Loucy (cell line): Measurements from ENCODE around the gene NEFH.

Source experiments
- H2AFZ ChIP-seq: fragments of 200-600 bp; sonication (generic); 2 replicates; pipeline ENCODE4 v1.6.0; 2016; ENCODE audit warnings: antibody characterized with exemption, mild to moderate bottlenecking, low read length, moderate library complexity
- H3F3A ChIP-seq: fragments of 200-600 bp; 2 replicates; pipeline ENCODE4 v1.6.0; 2016; ENCODE audit warnings: antibody characterized with exemption, low read depth, mild to moderate bottlenecking
- H3K27me3 ChIP-seq: fragments of 200-600 bp; sonication (generic); 2 replicates; pipeline ENCODE4 v1.6.1; 2014; ENCODE audit warnings: low read length, mild to moderate bottlenecking; ENCODE audit not compliant: insufficient read depth, poor library complexity, severe bottlenecking
- H3K36me3 ChIP-seq: fragments of 200-600 bp; sonication (generic); 2 replicates; pipeline ENCODE4 v1.6.1; 2016; ENCODE audit warnings: low read length; ENCODE audit not compliant: insufficient read depth
- H3K4me1 ChIP-seq: fragments of 200-600 bp; sonication (generic); 2 replicates; pipeline ENCODE4 v1.5.1; 2014; ENCODE audit warnings: low read length, mild to moderate bottlenecking; ENCODE audit not compliant: insufficient read depth, poor library complexity, severe bottlenecking
- H3K4me2 ChIP-seq: fragments of 200-600 bp; sonication (generic); 2 replicates; pipeline ENCODE4 v1.6.0; 2014; ENCODE audit warnings: antibody characterized with exemption, low read length, low read depth, mild to moderate bottlenecking; ENCODE audit not compliant: poor library complexity, severe bottlenecking
- H3K4me3 ChIP-seq: fragments of 200-600 bp; sonication (generic); 2 replicates; pipeline ENCODE4 v1.5.1; 2014; ENCODE audit warnings: low read length, mild to moderate bottlenecking, mixed read lengths; ENCODE audit not compliant: poor library complexity, severe bottlenecking
- H3K79me2 ChIP-seq: fragments of 200-600 bp; sonication (generic); 2 replicates; pipeline ENCODE4 v1.6.1; 2014; ENCODE audit warnings: low read length; ENCODE audit not compliant: insufficient read depth
- H3K9ac ChIP-seq: fragments of 200-600 bp; sonication (generic); 2 replicates; pipeline ENCODE4 v1.6.0; 2014; ENCODE audit warnings: mild to moderate bottlenecking, low read depth, low read length, moderate library complexity; ENCODE audit not compliant: poor library complexity, severe bottlenecking
- H3K9me2 ChIP-seq: fragments of 200-600 bp; sonication (generic); replicated peaks from 2 replicates; pipeline ENCODE4 v1.6.1; 2016; ENCODE audit warnings: low read depth, low read length, mixed read lengths
- H3K9me3 ChIP-seq: fragments of 200-600 bp; sonication (generic); 2 replicates; pipeline ENCODE4 v1.6.1; 2014; ENCODE audit warnings: mild to moderate bottlenecking, antibody characterized with exemption, low read length, low read depth; ENCODE audit not compliant: insufficient read depth
- H4K20me1 ChIP-seq: fragments of 200-600 bp; sonication (generic); 2 replicates; pipeline ENCODE4 v1.6.0; 2014; ENCODE audit warnings: antibody characterized with exemption, low read length, mild to moderate bottlenecking; ENCODE audit not compliant: insufficient read depth, poor library complexity, severe bottlenecking
- CTCF ChIP-seq: fragments of 200-600 bp; sonication (generic); conservative IDR thresholded peaks from 2 replicates; pipeline ENCODE4 v1.5.1; 2014; ENCODE audit warnings: mild to moderate bottlenecking, antibody characterized with exemption, low read length
- EZH2phosphoT487 ChIP-seq: fragments of 200-600 bp; IDR thresholded peaks from 2 replicates; pipeline ENCODE4 v1.6.1; 2018; ENCODE audit warnings: antibody characterized with exemption, mild to moderate bottlenecking, moderate library complexity, borderline replicate concordance

Gene NEFH

GRCh38 chr22:29483254-29483653, 3.2 kb downstream of the NEFH start:
- Histone ChIP-seq H3K4me2 (no peak overlapping the region), H3K9me2 (no peaks in the 10 kb centered on the region), H3K36me3 (no peaks in the 10 kb centered on the region), H3K79me2 (no peaks in the 10 kb centered on the region), H4K20me1 (no peaks in the 10 kb centered on the region), H3K27me3 (no peaks in the 10 kb centered on the region), H3K9me3 (no peaks in the 10 kb centered on the region), H2AFZ (no peak overlapping the region), H3K9ac (no peak overlapping the region), H3K4me1 (no peaks in the 10 kb centered on the region), H3K4me3 (no peak overlapping the region), H3F3A (no peaks in the 10 kb centered on the region)
- no peak for TF ChIP-seq EZH2phosphoT487
- no peak for TF ChIP-seq CTCF

- H3K79me2 ChIP-seq = no peaks in the 10 kb centered on the region
- no peaks in the 10 kb centered on the region for H3K36me3 ChIP-seq
- H3K4me1 ChIP-seq = no peaks in the 10 kb centered on the region
- H4K20me1 ChIP-seq = no peaks in the 10 kb centered on the region
- H3K4me3 ChIP-seq = no peak overlapping the region
- no peaks in the 10 kb centered on the region for H3F3A ChIP-seq
- no peaks in the 10 kb centered on the region for H3K9me2 ChIP-seq
- H3K27me3 ChIP-seq = no peaks in the 10 kb centered on the region
- H3K9ac ChIP-seq = no peak overlapping the region
- H2AFZ ChIP-seq = no peak overlapping the region
- TF ChIP-seq EZH2phosphoT487 (no peak), CTCF (no peak)
- H3K9me3 ChIP-seq = no peaks in the 10 kb centered on the region
- no peak overlapping the region for H3K4me2 ChIP-seq
Measured at GRCh38 chr22:29484642-29485041, 4.6 kb downstream of the NEFH start.

- Histone ChIP-seq H3K27me3 (no peaks in the 10 kb centered on the region), H3K36me3 (no peaks in the 10 kb centered on the region), H3K9ac (no peak overlapping the region), H4K20me1 (no peaks in the 10 kb centered on the region), H3K4me1 (no peaks in the 10 kb centered on the region), H3K9me3 (no peaks in the 10 kb centered on the region), H2AFZ (no peak overlapping the region), H3K79me2 (no peaks in the 10 kb centered on the region), H3K4me2 (no peak overlapping the region), H3K9me2 (no peaks in the 10 kb centered on the region), H3F3A (no peaks in the 10 kb centered on the region), H3K4me3 (no peak overlapping the region)
- TF ChIP-seq CTCF (no peak), EZH2phosphoT487 (no peak)
Measured at GRCh38 chr22:29485448-29485847, 5.4 kb downstream of the NEFH start.
